ENCODE results near the gene TLL1.

- no peak for TF ChIP-seq TRIM22 (IDR thresholded peaks at IDR 0.05)
- no peak for TF ChIP-seq KDM1A (CRISPR knock-in tag; IDR thresholded peaks at IDR 0.05)
- no peak for TF ChIP-seq ZNF431 (CRISPR knock-in tag; IDR thresholded peaks at IDR 0.05; ENCODE audit: borderline replicate concordance, low read depth)
- TF ChIP-seq SMC3 (IDR thresholded peaks at IDR 0.05; ENCODE audit: low read length): no peak
- TF ChIP-seq REST (IDR thresholded peaks at IDR 0.05; ENCODE audit: borderline replicate concordance in 1 of 2, low read depth in 1 of 2, low read length in 2 of 2): no peak
- TF ChIP-seq POLR2AphosphoS5 (IDR thresholded peaks at IDR 0.05; ENCODE audit: low read depth, low read length): no peak
- no peak for TF ChIP-seq ZNF792 (CRISPR knock-in tag; IDR thresholded peaks at IDR 0.05)
- TF ChIP-seq RAD21 (CRISPR knock-in tag; IDR thresholded peaks at IDR 0.05): no peak
- no peak for TF ChIP-seq ZNF136 (CRISPR knock-in tag; IDR thresholded peaks at IDR 0.05; ENCODE audit: low read depth)
- TF ChIP-seq SETDB1 (CRISPR knock-in tag; IDR thresholded peaks at IDR 0.05; ENCODE audit: borderline replicate concordance): no peak
- no peak for TF ChIP-seq MYC (CRISPR knock-in tag; IDR thresholded peaks at IDR 0.05; ENCODE audit: borderline replicate concordance)
Observed at GRCh38 chr4:165966833-165967232, 93.8 kb downstream of the TLL1 start.

Data from HepG2 (cell line).